Measurements from ENCODE around the gene MOV10. TPM values are rescaled to one million over a fixed set of nuclear protein-coding genes. Genes with fewer than 3 reads are reported as not detected.

Gene MOV10
- total and polyA plus RNA-seq, 10 of the 15 experiments (the other 5 are each of a cell fraction or from before 2014, with no cell fraction given): 21.0 to 80.3 (median 49.8) TPM

GRCh38 chr1:112689196-112689841, 14.9 kb downstream of the MOV10 start:
- ATAC-seq: no peak
- Histone ChIP-seq H2AFZ (ENCODE audit: control insufficient read depth, low read depth, low read length) (no peak overlapping the region), H3K9ac (ENCODE audit: control insufficient read depth, insufficient read depth, low read length) (no peak overlapping the region), H3K27ac (ENCODE audit: control insufficient read depth, insufficient read depth) (no peak overlapping the region), H3K27me3 (replicated peaks in 1 of 2; ENCODE audit: control insufficient read depth in 2 of 2, insufficient read depth in 2 of 2, low read length in 1 of 2) (no peaks in the 10 kb centered on the region), H3K4me2 (ENCODE audit: control insufficient read depth, insufficient read depth) (no peak overlapping the region), H3K9me3 (replicated peaks; ENCODE audit: control insufficient read depth, insufficient read depth, low read length) (no peaks in the 10 kb centered on the region), H3K4me3 (no peak overlapping the region), H3K36me3 (ENCODE audit: control insufficient read depth in 2 of 2, insufficient read depth in 2 of 2, low read length in 1 of 2) (peaks cover 6 to 10% of the 10 kb centered on the region in 2 experiments), H3K79me2 (ENCODE audit: control insufficient read depth, insufficient read depth, low read length) (no peaks in the 10 kb centered on the region; the same call in 1 of the 2 replicates), H3K4me1 (ENCODE audit: control insufficient read depth, insufficient read depth, low read length) (peaks cover 11% of the 10 kb centered on the region; the same call in 1 of the 2 replicates), H4K20me1 (ENCODE audit: control insufficient read depth, insufficient read depth) (0 out of 2 replicates have a peak, but pooled peaks cover 3% of the 10 kb centered on the region)
- ChIA-PET SMC1A (ENCODE audit: uncharacterized antibody, unreplicated experiment) (interaction anchor here (0.6 kb wide), 1 partner anchor 50 kb away, joined by 3 read pairs; no protein-coding TSS in a partner anchor), CTCF (no interaction called here), RAD21 (ENCODE audit: unreplicated experiment) (no interaction called here), POLR2A (no interaction called here)
- in situ Hi-C loops (cut with MboI): no loop called here
- TF ChIP-seq SIN3A (IDR thresholded peaks at IDR 0.05; ENCODE audit: low read depth, low read length) (no peak), FOS (IDR thresholded peaks at IDR 0.05; ENCODE audit: borderline replicate concordance, extremely low read depth, insufficient read length) (no peak), SIX5 (IDR thresholded peaks at IDR 0.05; ENCODE audit: low read depth, low read length, severe bottlenecking) (no peak), MYC (IDR thresholded peaks at IDR 0.05; ENCODE audit: insufficient read depth, insufficient read length, insufficient replicate concordance, low read length, severe bottlenecking) (no peak), ZBTB11 (CRISPR knock-in tag; IDR thresholded peaks at IDR 0.05) (no peak), NBN (IDR thresholded peaks at IDR 0.05) (no peak), E2F8 (IDR thresholded peaks at IDR 0.05; ENCODE audit: low read depth, partially characterized antibody) (no peak), KAT2A (conservative IDR thresholded peaks at IDR 0.05; ENCODE audit: control insufficient read depth, low read depth, low read length) (no peak), GABPA (IDR thresholded peaks at IDR 0.05; ENCODE audit: low read depth) (no peak)
- 92% methylated on average over 8 of the region's 9 CpGs for WGBS (ENCODE audit: insufficient coverage, insufficient replicate concordance, low lambda C conversion rate, missing lambda C conversion rate)
- FAIRE-seq: no peak
- no peak for DNase-seq (ENCODE audit: low read depth, low spot score)
- BruUV-seq (replicated peaks): no TSS peak
- intact Hi-C loops (cut with micrococcal nuclease; ENCODE audit: unreplicated experiment): no loop called here

Measured in GM12878 (cell line).